HCT116 (cell line): ENCODE data around the gene RPRD1B. TPM values are rescaled to one million over a fixed set of nuclear protein-coding genes. Genes with fewer than 3 reads are reported as not detected.

Experiments
- ATAC-seq: fragments of 200-7000 bp; cut with Tn5 transposase; 2 replicates; pipeline ENCODE4 v1.9.1; 2020; ENCODE audit warnings: mild to moderate bottlenecking, moderate library complexity
- BruUV-seq: library from RNA; stranded (reverse); fragments of 400-500 nt; replicated peaks from 2 replicates; lab custom pipeline; 2021; lab: Mats Ljungman, UMichigan
- CTCF ChIA-PET: fragments of 300-600 bp; sonication (Branson Sonifier 250); formaldehyde crosslinking; loops from one replicate; lab custom pipeline; 2021; ENCODE audit warnings: antibody characterized with exemption; lab: Charles Lee
- POLR2A ChIA-PET: fragments of 300-600, 350-600 bp; sonication (Branson Sonifier 250); formaldehyde crosslinking; loops from one replicate; lab custom pipeline; 2021; ENCODE audit warnings: antibody characterized with exemption; lab: Charles Lee
- RAD21 ChIA-PET, 2 experiments: fragments of 300-600 bp; sonication (Branson Sonifier 250); formaldehyde crosslinking; loops; one replicate each; lab custom pipeline; 2023; ENCODE audit warnings: low total read pairs in 2 of 2; ENCODE audit not compliant: uncharacterized antibody in 2 of 2, unreplicated experiment in 2 of 2, low non-redundant PET in 1 of 2; lab: Charles Lee
- DNase-seq: peaks from one replicate; pipeline ENCODE4 v3.0.0-alpha.2; 2010; ENCODE audit warnings: low read depth, low spot score
- H2AFZ ChIP-seq: fragments of 200-600 bp; shearing (Covaris generic), sonication (generic); 2 replicates; pipeline ENCODE4 v1.6.1; 2017; ENCODE audit warnings: low read depth, mixed run types, mixed read lengths, antibody characterized with exemption, low read length; ENCODE audit not compliant: poor library complexity, severe bottlenecking
- H3K27ac ChIP-seq: 2 replicates; pipeline ENCODE4 v1.5.1; 2012; ENCODE audit warnings: low read depth, low read length
- H3K27me3 ChIP-seq: fragments of 200-600 bp; sonication (generic); 2 replicates; pipeline ENCODE4 v1.6.1; 2016; ENCODE audit warnings: mixed run types, low read length, mixed read lengths; ENCODE audit not compliant: insufficient read depth
- H3K36me3 ChIP-seq, 2 experiments: fragments of 200-500 bp in 1 of 2; fragments of 200-600 bp in 1 of 2; sonication (Bioruptor generic) in 1 of 2; sonication (generic) in 1 of 2; 2 replicates each; pipeline versions ENCODE4 v1.5.1 to v1.6.1; 2014 to 2016; ENCODE audit warnings: low read length in 2 of 2, inconsistent platforms in 1 of 2, mixed read lengths in 1 of 2, mixed run types in 1 of 2; ENCODE audit not compliant: insufficient read depth in 2 of 2, control insufficient read depth in 1 of 2
- H3K4me1 ChIP-seq, 2 experiments: fragments of 200-600 bp in 1 of 2; sonication (generic) in 1 of 2; 2 replicates each; pipeline versions ENCODE4 v1.5.1 to v1.6.1; 2012 to 2017; ENCODE audit warnings: low read length in 2 of 2, inconsistent platforms in 1 of 2, mild to moderate bottlenecking in 1 of 2, mixed read lengths in 1 of 2, mixed run types in 1 of 2, moderate library complexity in 1 of 2; ENCODE audit not compliant: insufficient read depth in 2 of 2, control insufficient read depth in 1 of 2
- H3K4me2 ChIP-seq: fragments of 200-600 bp; sonication (generic); 2 replicates; pipeline ENCODE4 v1.6.1; 2017; ENCODE audit warnings: mixed run types, low read length, mixed read lengths
- H3K4me3 ChIP-seq, 2 experiments: fragments of 200-600 bp in 1 of 2; sonication (generic) in 1 of 2; replicated peaks in 1 of 2; 2 replicates each; pipeline ENCODE4 v1.5.1; 2011 to 2016; ENCODE audit warnings: low read length in 2 of 2, control low read depth in 1 of 2, low read depth in 1 of 2, mild to moderate bottlenecking in 1 of 2, mixed read lengths in 1 of 2, mixed run types in 1 of 2
- H3K79me2 ChIP-seq: fragments of 200-600 bp; sonication (generic); 2 replicates; pipeline ENCODE4 v1.6.1; 2017; ENCODE audit warnings: mild to moderate bottlenecking, mixed run types, low read length, moderate library complexity, mixed read lengths; ENCODE audit not compliant: insufficient read depth
- H3K9ac ChIP-seq: fragments of 200-600 bp; sonication (generic); 2 replicates; pipeline ENCODE4 v1.6.1; 2016; ENCODE audit warnings: low read length, mixed read lengths
- H3K9me2 ChIP-seq: fragments of 200-600 bp; sonication (generic), shearing (Covaris generic); 2 replicates; pipeline ENCODE4 v1.6.1; 2017; ENCODE audit warnings: mixed run types, mild to moderate bottlenecking, moderate library complexity; ENCODE audit not compliant: insufficient read depth
- H3K9me3 ChIP-seq, 2 experiments: fragments of 200-500 bp in 1 of 2; fragments of 200-600 bp in 1 of 2; sonication (Bioruptor generic) in 1 of 2; sonication (generic) in 1 of 2; 2 replicates each; pipeline ENCODE4 v1.6.1; 2014 to 2017; ENCODE audit warnings: low read length in 2 of 2, mixed read lengths in 2 of 2, inconsistent platforms in 1 of 2, low read depth in 1 of 2, mild to moderate bottlenecking in 1 of 2, mixed run types in 1 of 2, moderate library complexity in 1 of 2; ENCODE audit not compliant: control insufficient read depth in 1 of 2, insufficient read depth in 1 of 2
- H4K20me1 ChIP-seq: fragments of 200-600 bp; sonication (generic), shearing (Covaris generic); 2 replicates; pipeline ENCODE4 v1.6.1; 2017; ENCODE audit warnings: mixed run types, mild to moderate bottlenecking, moderate library complexity; ENCODE audit not compliant: insufficient read depth
- CTCF ChIP-seq, 3 experiments: fragments of 200-600 bp in 1 of 3; sonication (generic) in 1 of 3; IDR thresholded peaks in 2 of 3; conservative IDR thresholded peaks in 1 of 3; 2 replicates each; pipeline ENCODE4 v1.5.1; 2012 to 2017; ENCODE audit warnings: low read depth in 2 of 3, low read length in 2 of 3, antibody characterized with exemption in 1 of 3, borderline replicate concordance in 1 of 3, control low read depth in 1 of 3, mild to moderate bottlenecking in 1 of 3, mixed read lengths in 1 of 3, mixed run types in 1 of 3, moderate library complexity in 1 of 3; ENCODE audit not compliant: insufficient read depth in 1 of 3
- MAX ChIP-seq: IDR thresholded peaks from 2 replicates; pipeline ENCODE4 v1.6.1; 2012
- RAD21 ChIP-seq: IDR thresholded peaks from 2 replicates; pipeline ENCODE4 v1.6.1; 2012; ENCODE audit warnings: low read depth, mild to moderate bottlenecking
- SP1 ChIP-seq: IDR thresholded peaks from 2 replicates; pipeline ENCODE4 v1.6.1; 2012; ENCODE audit warnings: low read depth
- YY1 ChIP-seq: IDR thresholded peaks from 2 replicates; pipeline ENCODE4 v1.6.1; 2011; ENCODE audit warnings: low read length, low read depth, moderate library complexity, mild to moderate bottlenecking; ENCODE audit not compliant: insufficient replicate concordance; ENCODE audit errors: extremely low read depth
- intact Hi-C: fragments of 100-400 bp; cut with micrococcal nuclease; formaldehyde crosslinking; loops from 2 replicates; pipeline ENCODE4 v1.10.0; 2022
- total RNA-seq: library from RNA; stranded (reverse); gene quantifications from one replicate; pipeline ENCODE4 v1.2.1, GENCODE V29; 2021; ENCODE audit not compliant: unreplicated experiment

The RPRD1B gene
- total RNA-seq, 1 experiment from 2014 or later = 30.7 TPM

- ChIA-PET RAD21 (interaction anchor here (1.9 to 2.3 kb wide), 2 partner anchors 107 kb away, joined by 5 to 11 read pairs; no protein-coding TSS in a partner anchor), POLR2A (no interaction called here), CTCF (interaction anchor here (0.7 to 4.4 kb wide), 9 partner anchors 9 to 295 kb away, joined by 3 to 27 read pairs (median 3); no protein-coding TSS in a partner anchor)
- no peaks in the 10 kb centered on the region for H3K27me3 ChIP-seq
- H3K4me3 ChIP-seq = no peak overlapping the region
- H3K79me2 ChIP-seq = no peaks in the 10 kb centered on the region
- BruUV-seq = no TSS peak
- H3K4me1 ChIP-seq = peaks cover 7 to 44% of the 10 kb centered on the region in 2 experiments; a peak in 3 of 4 replicates
- H4K20me1 ChIP-seq = no peaks in the 10 kb centered on the region
- peak; percentile 85 for ATAC-seq
- intact Hi-C loops = no loop called here
- H3K27ac ChIP-seq = no peak overlapping the region
- H3K36me3 ChIP-seq = no peaks in the 10 kb centered on the region
- peak overlapping the region; percentile 51 for H2AFZ ChIP-seq
- H3K4me2 ChIP-seq = no peak overlapping the region
- TF ChIP-seq CTCF (IDR thresholded peaks at IDR 0.05 in 2 of 3, conservative IDR thresholded peaks at IDR 0.05 in 1 of 3; ENCODE audit: borderline replicate concordance in 1 of 3, insufficient read depth in 1 of 3, low read depth in 2 of 3, low read length in 2 of 3) = peak; percentile 48 to 67 (median 55)
- peak; percentile 69 for TF ChIP-seq RAD21
- no peak for TF ChIP-seq MAX
- no peak for TF ChIP-seq YY1
- TF ChIP-seq SP1 = no peak
- DNase-seq = peak; percentile 27
- no peaks in the 10 kb centered on the region for H3K9me3 ChIP-seq
- no peaks in the 10 kb centered on the region for H3K9me2 ChIP-seq
- no peak overlapping the region for H3K9ac ChIP-seq
These were observed 80.1 kb downstream of the RPRD1B start for GRCh38 chr20:38113401-38114325.
